Hypothalamus (tissue), 51 donors: Measurements from ENCODE around the gene MTRF1L.
A peak's percentile ranks its signal among the peaks of the same experiment; 100 is the strongest.
"Not testable (repeated sequence)": the region's sequence is repeated elsewhere in the genome, so short reads cannot be mapped to it uniquely, and the experiment has no call there.

Experiments
- DNase-seq, 51 donors: peaks; one replicate each; lab custom pipeline; 2025; lab: John Stamatoyannopoulos, UW

MTRF1L gene

GRCh38 chr6:153003366-153003690 is 819 bp upstream of the MTRF1L start:
- DNase-seq = peak in 2 of 51 donors; percentile 32 to 67

GRCh38 chr6:153001767-153002612 is 519 bp downstream of the MTRF1L start:
- DNase-seq = peak in 7 of 51 donors; percentile 2 to 49 (median 29)

- DNase-seq = not testable (repeated sequence)
Observed at GRCh38 chr6:153000790-153001189, 1.7 kb downstream of the MTRF1L start.

- no peak for DNase-seq
Observed at GRCh38 chr6:153000243-153000642, 2.3 kb downstream of the MTRF1L start.

GRCh38 chr6:152999538-152999937 is 3.0 kb downstream of the MTRF1L start:
- not testable (repeated sequence) for DNase-seq

- no peak for DNase-seq
Observed at GRCh38 chr6:152993847-152994246, 8.7 kb downstream of the MTRF1L start.

GRCh38 chr6:152993431-152993830 is 9.1 kb downstream of the MTRF1L start:
- DNase-seq = no peak

- no peak for DNase-seq
Observed at GRCh38 chr6:152986978-152987377, 15.5 kb downstream of the MTRF1L start.

GRCh38 chr6:152985300-152985699 is 17.2 kb downstream of the MTRF1L start:
- DNase-seq = not testable (repeated sequence)

- no peak for DNase-seq
Observed at GRCh38 chr6:152984513-152984872, 18.0 kb downstream of the MTRF1L start.

- DNase-seq = peak in 39 of 51 donors; percentile 6 to 95 (median 66)
Observed at GRCh38 chr6:152983637-152984512, 18.6 kb downstream of the MTRF1L start.

GRCh38 chr6:152982904-152983636 is 19.4 kb downstream of the MTRF1L start, which contains the start of gene FBXO5:
Gene FBXO5, minus strand, starts transcription at chr6:152983041. Its CDS starts 82 bp downstream, at chr6:152982959.
- peak; percentile 58 to 99 (median 95) for DNase-seq

GRCh38 chr6:152981989-152982903 is 20.3 kb downstream of the MTRF1L start:
- peak in 7 of 51 donors; percentile 22 to 57 (median 33) for DNase-seq

GRCh38 chr6:152981219-152981618 is 21.3 kb downstream of the MTRF1L start:
- no peak for DNase-seq

- DNase-seq = no peak
Observed at GRCh38 chr6:152980656-152981055, 21.9 kb downstream of the MTRF1L start.

GRCh38 chr6:152979116-152979515 is 23.4 kb downstream of the MTRF1L start:
- no peak for DNase-seq

GRCh38 chr6:152978058-152978457 is 24.5 kb downstream of the MTRF1L start:
- DNase-seq = no peak

GRCh38 chr6:152977556-152977955 is 25.0 kb downstream of the MTRF1L start:
- no peak for DNase-seq

- no peak for DNase-seq
Observed at GRCh38 chr6:152976749-152977148, 25.8 kb downstream of the MTRF1L start.
